IMR-90 (cell line): Measurements from ENCODE around the gene ADAMTS17. TPM values are rescaled to one million over a fixed set of nuclear protein-coding genes. Genes with fewer than 3 reads are reported as not detected.

Source experiments
- ATAC-seq: fragments of 200-7000 bp; cut with Tn5 transposase; 2 replicates; pipeline ENCODE4 v1.9.1; 2020; ENCODE audit warnings: low read depth, mild to moderate bottlenecking, moderate library complexity
- BruUV-seq: library from RNA; stranded (reverse); fragments of 400-500 nt; replicated peaks from 2 replicates; lab custom pipeline; 2021; lab: Mats Ljungman, UMichigan
- CTCF ChIA-PET: fragments of 300-600 bp; formaldehyde crosslinking; extraction: SDS; loops from one replicate; lab custom pipeline; 2021; ENCODE audit warnings: antibody characterized with exemption; lab: Yijun Ruan, JAX
- POLR2A ChIA-PET: fragments of 300-600 bp; sonication (Branson Sonifier 250); formaldehyde crosslinking; loops from one replicate; lab custom pipeline; 2022; ENCODE audit warnings: antibody characterized with exemption; ENCODE audit not compliant: unreplicated experiment; lab: Charles Lee
- DNase-seq: peaks from one replicate; pipeline ENCODE4 v3.0.0; 2013
- H2AFZ ChIP-seq: replicated peaks from 2 replicates; pipeline ENCODE3; 2013; ENCODE audit warnings: low read length, mild to moderate bottlenecking; ENCODE audit not compliant: poor library complexity
- H2AK5ac ChIP-seq: 2 replicates; pipeline ENCODE4 v1.6.1; 2013; ENCODE audit warnings: low read depth, low read length, inconsistent platforms
- H2AK9ac ChIP-seq: replicated peaks from 2 replicates; pipeline ENCODE3; 2013; ENCODE audit warnings: mild to moderate bottlenecking, low read depth, low read length, moderate library complexity; ENCODE audit not compliant: poor library complexity
- H2BK120ac ChIP-seq: 2 replicates; pipeline ENCODE4 v1.6.1; 2013; ENCODE audit warnings: low read depth, low read length, inconsistent platforms
- H2BK15ac ChIP-seq: 3 replicates; pipeline ENCODE4 v1.6.1; 2013; ENCODE audit warnings: low read depth, low read length, inconsistent platforms
- H2BK20ac ChIP-seq: 2 replicates; pipeline ENCODE4 v1.6.1; 2013; ENCODE audit warnings: low read depth, mild to moderate bottlenecking, inconsistent platforms, low read length, moderate library complexity
- H2BK5ac ChIP-seq: 2 replicates; pipeline ENCODE4 v1.6.1; 2013; ENCODE audit warnings: mild to moderate bottlenecking, low read depth, low read length, inconsistent platforms; ENCODE audit not compliant: poor library complexity, severe bottlenecking
- H3K14ac ChIP-seq: replicated peaks from 2 replicates; pipeline ENCODE4 v1.6.1; 2013; ENCODE audit warnings: low read depth, low read length, inconsistent platforms
- H3K18ac ChIP-seq: 2 replicates; pipeline ENCODE4 v1.6.1; 2013; ENCODE audit warnings: low read depth, low read length, control low read depth
- H3K23ac ChIP-seq: 2 replicates; pipeline ENCODE4 v1.6.1; 2013; ENCODE audit warnings: low read depth, low read length, inconsistent platforms
- H3K27ac ChIP-seq: 2 replicates; pipeline ENCODE4 v1.5.1; 2013; ENCODE audit warnings: mild to moderate bottlenecking, control low read depth, low read length; ENCODE audit not compliant: insufficient read depth
- H3K27me3 ChIP-seq: 2 replicates; pipeline ENCODE4 v1.6.1; 2013; ENCODE audit warnings: low read length; ENCODE audit not compliant: control insufficient read depth, insufficient read depth
- H3K36me3 ChIP-seq: 2 replicates; pipeline ENCODE4 v1.6.1; 2013; ENCODE audit warnings: low read length, mixed read lengths; ENCODE audit not compliant: control insufficient read depth, insufficient read depth
- H3K4ac ChIP-seq: 2 replicates; pipeline ENCODE4 v1.6.1; 2013; ENCODE audit warnings: low read depth, low read length, inconsistent platforms
- H3K4me1 ChIP-seq: 2 replicates; pipeline ENCODE4 v1.6.1; 2013; ENCODE audit warnings: low read length, mixed read lengths; ENCODE audit not compliant: control insufficient read depth, insufficient read depth
- H3K4me2 ChIP-seq: 2 replicates; pipeline ENCODE4 v1.6.1; 2013; ENCODE audit warnings: low read depth, mild to moderate bottlenecking, control low read depth, low read length, moderate library complexity
- H3K4me3 ChIP-seq: 2 replicates; pipeline ENCODE4 v1.5.1; 2013; ENCODE audit warnings: low read depth, mild to moderate bottlenecking, control low read depth, low read length, moderate library complexity; ENCODE audit not compliant: insufficient read depth
- H3K56ac ChIP-seq: 2 replicates; pipeline ENCODE4 v1.6.1; 2013; ENCODE audit warnings: low read length, inconsistent platforms; ENCODE audit not compliant: insufficient read depth; ENCODE audit errors: extremely low read depth
- H3K79me1 ChIP-seq, 2 experiments: 2 replicates each; pipeline ENCODE4 v1.6.1; 2013; ENCODE audit warnings: low read length in 2 of 2, inconsistent platforms in 1 of 2, low read depth in 1 of 2
- H3K9ac ChIP-seq: 2 replicates; pipeline ENCODE4 v1.6.1; 2013; ENCODE audit warnings: low read depth, low read length, control low read depth
- H3K9me1 ChIP-seq: 2 replicates; pipeline ENCODE4 v1.6.1; 2013; ENCODE audit warnings: low read length, inconsistent platforms; ENCODE audit not compliant: insufficient read depth
- H3K9me3 ChIP-seq: 2 replicates; pipeline ENCODE4 v1.6.1; 2013; ENCODE audit warnings: low read length; ENCODE audit not compliant: control insufficient read depth, insufficient read depth
- H4K20me1 ChIP-seq: 2 replicates; pipeline ENCODE4 v1.6.1; 2013; ENCODE audit warnings: low read length, inconsistent platforms; ENCODE audit not compliant: insufficient read depth
- H4K5ac ChIP-seq: 2 replicates; pipeline ENCODE4 v1.6.1; 2013; ENCODE audit warnings: mild to moderate bottlenecking, low read depth, low read length, control low read depth
- H4K8ac ChIP-seq, 2 experiments: 2 replicates each; pipeline ENCODE4 v1.6.1; 2013; ENCODE audit warnings: low read depth in 2 of 2, low read length in 2 of 2, control low read depth in 1 of 2, inconsistent platforms in 1 of 2
- H4K91ac ChIP-seq: 2 replicates; pipeline ENCODE4 v1.6.1; 2013; ENCODE audit warnings: low read depth, low read length, inconsistent platforms; ENCODE audit not compliant: insufficient read depth
- BHLHE40 ChIP-seq: fragments of 150-350 bp; IDR thresholded peaks from 2 replicates; pipeline ENCODE4 v1.6.1; 2016; ENCODE audit warnings: mild to moderate bottlenecking, low read depth, low read length
- CEBPB ChIP-seq: IDR thresholded peaks from 2 replicates; pipeline ENCODE4 v1.6.1; 2012; ENCODE audit warnings: low read depth, low read length, improper control_type of control experiment
- CHD1 ChIP-seq: IDR thresholded peaks from 2 replicates; pipeline ENCODE4 v1.6.1; 2012; ENCODE audit warnings: low read depth, low read length, improper control_type of control experiment
- FOS ChIP-seq: fragments of 150-350 bp; IDR thresholded peaks from 2 replicates; pipeline ENCODE4 v1.6.1; 2016; ENCODE audit warnings: low read depth, low read length
- MAZ ChIP-seq: IDR thresholded peaks from 2 replicates; pipeline ENCODE4 v1.6.1; 2012; ENCODE audit warnings: low read depth, mild to moderate bottlenecking, low read length, improper control_type of control experiment, moderate library complexity, borderline replicate concordance
- MXI1 ChIP-seq: IDR thresholded peaks from 2 replicates; pipeline ENCODE4 v1.6.1; 2012; ENCODE audit warnings: low read depth, mild to moderate bottlenecking, low read length, moderate library complexity, borderline replicate concordance
- POLR2A ChIP-seq: IDR thresholded peaks from 2 replicates; pipeline ENCODE4 v1.6.1; 2012; ENCODE audit warnings: mild to moderate bottlenecking, low read depth, low read length
- RAD21 ChIP-seq: IDR thresholded peaks from 2 replicates; pipeline ENCODE4 v1.6.1; 2012; ENCODE audit warnings: low read length, improper control_type of control experiment
- RCOR1 ChIP-seq: IDR thresholded peaks from 2 replicates; pipeline ENCODE4 v1.6.1; 2012; ENCODE audit warnings: mild to moderate bottlenecking, low read length, improper control_type of control experiment; ENCODE audit not compliant: insufficient replicate concordance
- RFX5 ChIP-seq: IDR thresholded peaks from 2 replicates; pipeline ENCODE4 v1.8.0; 2012; ENCODE audit warnings: low read depth, mild to moderate bottlenecking, low read length, moderate library complexity
- SMC3 ChIP-seq: fragments of 150-350 bp; IDR thresholded peaks from 2 replicates; pipeline ENCODE4 v1.6.1; 2016; ENCODE audit warnings: low read depth, mild to moderate bottlenecking, antibody characterized with exemption, low read length, moderate library complexity
- WGBS, 2 experiments: methylation state at CpG; one replicate each; pipeline versions ENCODE4 v1.1.5 to v1.1.7; 2013; ENCODE audit warnings: missing lambda C conversion rate in 2 of 2; ENCODE audit not compliant: insufficient read length in 1 of 2; ENCODE audit errors: extremely low coverage in 2 of 2; 5-methylcytosine and 5-hydroxymethylcytosine counted together
- dilution Hi-C: fragments of 300-500 bp; cut with HindIII; formaldehyde crosslinking; loops from one replicate; pipeline ENCODE4 v1.14.3; 2018; ENCODE audit warnings: low sequenced_read_pairs; ENCODE audit not compliant: unreplicated experiment
- in situ Hi-C: fragments of 300-500 bp; cut with MboI; formaldehyde crosslinking; loops from 3 replicates; pipeline ENCODE4 v1.14.3; 2019; ENCODE audit warnings: low sequenced_read_pairs, inconsistent platforms, mixed read lengths
- intact Hi-C: fragments of 100-400 bp; cut with micrococcal nuclease; formaldehyde crosslinking; loops from 2 replicates; pipeline ENCODE4 v1.10.0; 2022
- polyA plus RNA-seq, 3 experiments: library from polyadenylated mRNA; depleted of rRNA; stranded (reverse); fragments of >200 nt; gene quantifications; 2 replicates each; pipeline ENCODE4 v1.2.3, GENCODE V29; 2012; ENCODE audit warnings: low replicate concordance in 1 of 3
- total RNA-seq: library from RNA; depleted of rRNA; stranded (reverse); fragments of >200 nt; gene quantifications from 2 replicates; pipeline ENCODE4 v1.2.3, GENCODE V29; 2012
- TF ChIP-seq, protein P1 (sequence below): fragments of 150-350 bp; IDR thresholded peaks from 2 replicates; pipeline ENCODE4 v1.6.1; 2016; ENCODE audit warnings: low read depth, mild to moderate bottlenecking, low read length, moderate library complexity, borderline replicate concordance
- TF ChIP-seq, protein P2 (sequence below): fragments of 150-350 bp; IDR thresholded peaks from 2 replicates; pipeline ENCODE4 v1.6.1; 2017; ENCODE audit warnings: mild to moderate bottlenecking, antibody characterized with exemption, low read length, low read depth
- TF ChIP-seq, protein P3 (sequence below): conservative IDR thresholded peaks from 2 replicates; pipeline ENCODE4 v1.5.1; 2012; ENCODE audit warnings: mild to moderate bottlenecking, low read depth, low read length, improper control_type of control experiment

Gene ADAMTS17
- total and polyA plus RNA-seq, 2 of the 4 experiments (the other 2 are of a cell fraction): 0.03 TPM; not detected in 1

DNA sequence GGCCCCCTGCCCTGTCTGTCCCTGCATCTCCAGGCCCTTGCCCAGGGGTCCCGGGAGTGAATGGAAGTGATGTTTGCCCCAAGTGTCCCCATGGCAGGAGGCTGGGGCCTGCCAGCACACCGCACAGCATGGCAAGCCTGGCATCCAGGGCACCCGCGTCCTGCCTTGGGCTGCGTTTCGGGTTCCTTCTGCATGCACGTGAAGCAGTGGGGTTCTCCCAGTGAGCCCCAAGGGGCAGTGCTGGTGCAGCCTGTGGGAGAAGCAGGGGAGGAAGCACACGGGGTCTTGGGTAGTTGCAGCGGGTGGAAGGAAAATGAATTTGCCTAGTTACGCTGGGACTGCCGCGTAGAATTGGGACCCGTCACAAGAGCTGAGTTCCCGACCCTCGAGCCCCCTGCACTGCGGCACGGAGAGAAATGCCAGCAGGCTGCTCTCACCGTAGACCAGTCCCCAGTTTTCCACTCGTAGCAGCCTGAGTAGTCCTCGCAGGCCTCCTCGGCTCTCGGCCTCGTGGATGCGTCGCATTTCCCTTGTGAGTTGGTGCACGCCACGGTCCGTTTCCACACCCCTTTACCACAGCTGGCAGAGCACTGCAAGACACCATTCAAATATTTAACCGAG is 349.1 kb downstream of the ADAMTS17 start:
- H3K36me3 ChIP-seq: no peaks in the 10 kb centered on the region
- H2AFZ ChIP-seq: no peak overlapping the region
- no peak overlapping the region for H2BK15ac ChIP-seq
- intact Hi-C loops: no loop called here
- no TSS peak for BruUV-seq
- no peaks in the 10 kb centered on the region for H3K4me1 ChIP-seq
- H3K18ac ChIP-seq: no peak overlapping the region
- H3K9ac ChIP-seq: no peak overlapping the region
- H4K91ac ChIP-seq: no peak overlapping the region
- H3K23ac ChIP-seq: no peak overlapping the region
- peaks cover 23% of the 10 kb centered on the region for H3K9me3 ChIP-seq
- H3K9me1 ChIP-seq: no peaks in the 10 kb centered on the region
- H3K14ac ChIP-seq: no peak overlapping the region
- DNase-seq: no peak
- CTCF ChIA-PET: no interaction called here
- H4K20me1 ChIP-seq: no peaks in the 10 kb centered on the region
- no peaks in the 10 kb centered on the region for H3K27me3 ChIP-seq
- no peaks in the 10 kb centered on the region for H3K79me1 ChIP-seq
- no peak for ATAC-seq
- POLR2A ChIA-PET: no interaction called here
- H3K4me3 ChIP-seq: no peak overlapping the region
- H3K56ac ChIP-seq: no peak overlapping the region
- in situ Hi-C loops: no loop called here
- H4K8ac ChIP-seq: no peak overlapping the region
- H2AK9ac ChIP-seq: no peak overlapping the region
- no peak overlapping the region for H3K4me2 ChIP-seq
- no peak overlapping the region for H2BK120ac ChIP-seq
- no peak overlapping the region for H2BK20ac ChIP-seq
- no peak overlapping the region for H2BK5ac ChIP-seq
- dilution Hi-C loops: no loop called here
- H2AK5ac ChIP-seq: no peak overlapping the region
- no peak for TF ChIP-seq CHD1
- TF ChIP-seq RCOR1: no peak
- TF ChIP-seq SMC3: no peak
- no peak for TF ChIP-seq RAD21
- no peak for TF ChIP-seq FOS
- TF ChIP-seq POLR2A: no peak
- TF ChIP-seq MXI1: no peak
- no peak for TF ChIP-seq BHLHE40
- TF ChIP-seq CEBPB: no peak
- TF ChIP-seq, protein P1, sequence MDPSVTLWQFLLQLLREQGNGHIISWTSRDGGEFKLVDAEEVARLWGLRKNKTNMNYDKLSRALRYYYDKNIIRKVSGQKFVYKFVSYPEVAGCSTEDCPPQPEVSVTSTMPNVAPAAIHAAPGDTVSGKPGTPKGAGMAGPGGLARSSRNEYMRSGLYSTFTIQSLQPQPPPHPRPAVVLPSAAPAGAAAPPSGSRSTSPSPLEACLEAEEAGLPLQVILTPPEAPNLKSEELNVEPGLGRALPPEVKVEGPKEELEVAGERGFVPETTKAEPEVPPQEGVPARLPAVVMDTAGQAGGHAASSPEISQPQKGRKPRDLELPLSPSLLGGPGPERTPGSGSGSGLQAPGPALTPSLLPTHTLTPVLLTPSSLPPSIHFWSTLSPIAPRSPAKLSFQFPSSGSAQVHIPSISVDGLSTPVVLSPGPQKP: no peak
- no peak for TF ChIP-seq RFX5
- TF ChIP-seq, protein P2, sequence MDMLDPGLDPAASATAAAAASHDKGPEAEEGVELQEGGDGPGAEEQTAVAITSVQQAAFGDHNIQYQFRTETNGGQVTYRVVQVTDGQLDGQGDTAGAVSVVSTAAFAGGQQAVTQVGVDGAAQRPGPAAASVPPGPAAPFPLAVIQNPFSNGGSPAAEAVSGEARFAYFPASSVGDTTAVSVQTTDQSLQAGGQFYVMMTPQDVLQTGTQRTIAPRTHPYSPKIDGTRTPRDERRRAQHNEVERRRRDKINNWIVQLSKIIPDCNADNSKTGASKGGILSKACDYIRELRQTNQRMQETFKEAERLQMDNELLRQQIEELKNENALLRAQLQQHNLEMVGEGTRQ: no peak
- TF ChIP-seq MAZ: no peak
- TF ChIP-seq, protein P3, sequence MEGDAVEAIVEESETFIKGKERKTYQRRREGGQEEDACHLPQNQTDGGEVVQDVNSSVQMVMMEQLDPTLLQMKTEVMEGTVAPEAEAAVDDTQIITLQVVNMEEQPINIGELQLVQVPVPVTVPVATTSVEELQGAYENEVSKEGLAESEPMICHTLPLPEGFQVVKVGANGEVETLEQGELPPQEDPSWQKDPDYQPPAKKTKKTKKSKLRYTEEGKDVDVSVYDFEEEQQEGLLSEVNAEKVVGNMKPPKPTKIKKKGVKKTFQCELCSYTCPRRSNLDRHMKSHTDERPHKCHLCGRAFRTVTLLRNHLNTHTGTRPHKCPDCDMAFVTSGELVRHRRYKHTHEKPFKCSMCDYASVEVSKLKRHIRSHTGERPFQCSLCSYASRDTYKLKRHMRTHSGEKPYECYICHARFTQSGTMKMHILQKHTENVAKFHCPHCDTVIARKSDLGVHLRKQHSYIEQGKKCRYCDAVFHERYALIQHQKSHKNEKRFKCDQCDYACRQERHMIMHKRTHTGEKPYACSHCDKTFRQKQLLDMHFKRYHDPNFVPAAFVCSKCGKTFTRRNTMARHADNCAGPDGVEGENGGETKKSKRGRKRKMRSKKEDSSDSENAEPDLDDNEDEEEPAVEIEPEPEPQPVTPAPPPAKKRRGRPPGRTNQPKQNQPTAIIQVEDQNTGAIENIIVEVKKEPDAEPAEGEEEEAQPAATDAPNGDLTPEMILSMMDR: no peak
- 78% methylated on average over 18 of the region's 29 CpGs; no CpG with 5 or more reads in 1 of the 2 experiments for WGBS, 2 experiments
- H3K27ac ChIP-seq: no peak overlapping the region
- no peak overlapping the region for H4K5ac ChIP-seq
- no peak overlapping the region for H3K4ac ChIP-seq
